GM10847 (cell line): ENCODE measurements around the gene PEDS1.

Experiments used
- POLR2A ChIP-seq: IDR thresholded peaks from 2 replicates; pipeline ENCODE4 v1.6.1; 2011; ENCODE audit not compliant: insufficient read length; ENCODE audit errors: extremely low read depth

Gene PEDS1

DNA sequence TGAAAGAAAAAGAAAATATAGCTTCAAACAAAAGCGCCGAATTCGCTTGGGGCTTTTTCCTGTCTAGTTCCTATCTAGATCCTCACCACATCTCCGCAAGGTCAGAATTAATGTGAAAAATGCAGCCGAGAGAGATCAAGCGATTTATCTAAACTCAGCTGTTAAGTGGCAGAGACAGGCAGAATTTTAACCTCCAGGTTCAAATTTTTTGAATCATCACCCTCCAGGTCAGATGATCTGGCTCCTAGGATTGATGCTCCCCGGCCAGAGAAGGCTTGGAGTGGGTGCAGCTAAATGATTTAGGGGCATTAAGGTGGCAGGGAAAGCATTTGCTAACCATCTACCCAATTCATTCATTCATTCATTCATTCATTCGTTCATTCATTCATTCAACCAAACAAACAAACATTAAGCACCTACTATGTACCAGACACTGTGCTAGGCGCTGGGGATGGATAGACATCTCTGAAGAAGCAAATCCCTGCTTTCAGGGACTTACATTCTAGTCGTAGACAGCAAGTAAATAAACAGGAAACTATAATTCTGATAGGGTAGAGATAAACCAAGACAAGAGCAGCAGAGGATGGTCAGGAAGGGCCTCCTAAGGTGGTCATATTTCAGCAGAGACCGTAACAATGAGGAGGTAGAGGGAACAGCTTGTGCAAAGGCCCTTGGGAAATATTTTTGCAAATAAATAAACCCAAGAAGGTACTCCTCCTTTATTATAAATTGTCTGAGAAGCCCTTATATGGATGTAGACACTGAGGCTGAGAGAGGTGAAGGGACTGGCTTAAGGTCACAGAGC, 39.9 kb downstream of the PEDS1 start:
- TF ChIP-seq POLR2A, result no peak

GRCh38 chr20:50112512-50113419, 40.8 kb downstream of the PEDS1 start, which contains the start of gene UBE2V1:
Gene UBE2V1 (minus strand): TSS chr20:50113150. CDS start chr20:50113128, 22 bp downstream.
- peak; percentile 89 for TF ChIP-seq POLR2A

- no peak for TF ChIP-seq POLR2A
Observed at GRCh38 chr20:50111829-50112495, 41.6 kb downstream of the PEDS1 start.

DNA sequence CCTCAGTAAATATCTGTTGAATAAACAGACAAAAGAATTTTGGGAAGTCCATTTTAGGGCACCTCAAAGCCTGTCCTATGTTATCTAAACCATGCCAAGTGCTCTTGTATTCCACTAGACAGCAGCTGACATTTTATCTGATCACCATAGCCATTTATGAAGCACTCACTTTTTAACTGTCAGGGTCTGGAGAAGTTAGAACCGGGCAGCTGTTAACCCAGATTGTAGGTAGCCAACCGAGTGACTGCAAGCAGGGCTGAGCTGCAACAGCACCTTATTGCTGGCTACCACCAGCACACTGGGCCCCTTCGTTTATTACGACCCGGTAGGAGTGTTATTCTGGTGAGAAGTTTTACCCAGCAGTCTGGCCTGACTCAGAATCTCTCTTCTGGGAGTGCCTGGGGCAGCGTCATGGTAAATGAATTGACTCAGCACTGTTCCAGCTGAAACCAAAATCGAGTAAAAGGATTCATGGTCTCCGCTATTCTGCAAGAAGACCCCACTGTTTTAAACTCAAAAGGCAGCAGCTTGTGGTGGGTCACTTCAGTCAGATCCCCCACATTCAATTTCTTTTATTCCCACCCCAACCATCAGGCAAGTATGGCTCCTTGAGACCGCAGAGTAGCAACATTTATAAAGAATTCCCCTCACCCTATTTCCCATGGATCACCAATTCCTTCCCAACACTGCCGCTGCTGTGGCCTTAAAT, 42.2 kb downstream of the PEDS1 start:
- no peak for TF ChIP-seq POLR2A

DNA sequence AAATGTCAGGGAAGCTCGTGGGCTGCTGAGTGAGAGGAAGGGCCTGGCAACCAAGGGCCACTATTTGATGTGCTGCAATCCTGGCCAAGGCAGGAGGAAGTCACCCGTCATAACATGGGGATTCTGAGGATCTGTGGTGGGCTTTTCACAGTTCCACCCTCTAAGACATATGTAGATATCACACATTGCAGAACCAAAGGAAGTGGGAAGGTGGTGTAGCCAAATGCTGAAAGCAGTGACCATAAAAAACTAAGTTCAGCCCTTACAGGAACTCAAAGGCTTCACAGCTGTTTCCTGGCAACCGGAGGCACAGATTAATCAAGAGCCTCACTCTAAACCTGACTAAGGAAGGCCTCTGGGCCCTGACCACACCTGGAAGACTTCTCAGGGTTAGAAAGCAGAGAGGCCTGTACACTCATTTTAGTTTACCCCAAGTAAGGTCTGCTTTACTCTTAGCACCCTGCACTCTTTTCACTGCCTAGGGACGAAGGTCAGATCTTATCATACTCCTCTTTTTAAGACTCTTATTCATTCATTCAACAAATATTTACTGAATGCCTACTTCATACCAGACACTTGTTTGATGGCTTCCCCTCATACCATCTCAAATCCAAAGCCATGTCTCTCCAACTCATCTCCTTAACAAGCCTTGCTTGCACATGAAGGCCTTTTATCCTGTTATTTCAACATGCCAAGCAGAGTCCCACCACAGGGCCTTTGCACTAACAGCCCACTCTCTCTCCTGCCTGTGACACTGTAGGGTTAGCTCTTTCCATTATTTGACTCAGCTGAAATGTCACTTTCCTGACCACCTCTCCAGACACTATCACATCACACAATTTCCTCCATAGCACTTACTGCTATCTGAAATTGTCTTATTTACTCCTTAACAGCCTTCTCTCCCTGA, 43.1 kb downstream of the PEDS1 start:
- no peak for TF ChIP-seq POLR2A

DNA sequence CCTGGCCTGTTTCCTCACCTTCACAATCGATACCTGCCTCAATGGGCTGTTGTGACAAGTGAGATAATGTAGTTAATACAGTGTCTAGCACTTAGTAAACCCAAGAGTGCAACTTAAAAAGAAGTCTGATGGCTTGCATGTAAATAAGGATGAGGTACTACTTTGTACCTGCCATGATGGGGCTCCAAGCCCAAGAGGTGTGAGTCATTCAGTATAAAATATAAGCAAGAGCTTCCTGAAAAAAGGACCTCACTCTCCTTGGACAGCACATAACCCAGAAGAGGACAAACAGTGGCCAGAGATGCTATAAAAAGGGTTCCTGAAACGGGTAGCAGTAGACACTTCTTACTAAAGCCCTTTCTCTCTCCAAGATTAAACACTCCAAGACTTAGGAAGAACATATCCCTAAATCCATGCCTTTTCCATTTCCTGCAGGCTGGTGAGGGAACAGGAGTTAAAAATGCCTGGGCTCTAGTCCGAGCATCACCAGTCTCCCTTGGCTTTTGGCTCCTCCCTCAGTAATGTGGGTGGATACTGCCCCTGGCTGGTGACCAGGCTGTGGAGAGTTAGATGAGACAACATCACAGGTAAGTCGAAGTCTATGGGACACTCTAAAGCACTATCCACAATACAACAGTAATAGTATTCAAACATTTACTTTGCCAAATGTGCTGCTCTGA, 44.8 kb downstream of the PEDS1 start:
- no peak for TF ChIP-seq POLR2A

DNA sequence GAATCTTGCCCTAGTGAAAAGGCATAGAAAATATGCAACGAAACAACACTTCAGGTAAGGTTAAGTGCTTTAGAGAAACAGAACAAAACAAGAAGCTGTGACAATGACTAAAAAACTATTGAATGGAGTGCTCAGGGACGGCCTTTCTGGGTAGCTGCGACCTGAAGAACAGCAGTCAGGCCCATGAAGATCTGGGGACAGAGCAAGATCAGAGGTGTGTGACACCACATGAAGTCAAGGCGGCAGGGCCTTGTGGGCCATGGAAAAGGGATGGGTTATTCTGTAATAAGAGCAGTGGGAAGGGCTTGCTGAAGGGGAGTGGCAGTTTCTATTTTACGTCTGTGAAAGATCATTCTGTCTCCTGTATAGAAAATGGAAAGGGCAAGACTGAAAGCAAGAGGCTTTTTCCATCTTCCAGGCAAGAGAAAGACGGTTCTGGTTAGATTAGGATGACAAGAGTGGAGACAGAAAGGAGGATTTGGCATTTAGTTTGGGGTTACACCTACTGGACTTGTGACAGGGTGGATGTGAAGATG, 45.7 kb downstream of the PEDS1 start:
- no peak for TF ChIP-seq POLR2A

DNA sequence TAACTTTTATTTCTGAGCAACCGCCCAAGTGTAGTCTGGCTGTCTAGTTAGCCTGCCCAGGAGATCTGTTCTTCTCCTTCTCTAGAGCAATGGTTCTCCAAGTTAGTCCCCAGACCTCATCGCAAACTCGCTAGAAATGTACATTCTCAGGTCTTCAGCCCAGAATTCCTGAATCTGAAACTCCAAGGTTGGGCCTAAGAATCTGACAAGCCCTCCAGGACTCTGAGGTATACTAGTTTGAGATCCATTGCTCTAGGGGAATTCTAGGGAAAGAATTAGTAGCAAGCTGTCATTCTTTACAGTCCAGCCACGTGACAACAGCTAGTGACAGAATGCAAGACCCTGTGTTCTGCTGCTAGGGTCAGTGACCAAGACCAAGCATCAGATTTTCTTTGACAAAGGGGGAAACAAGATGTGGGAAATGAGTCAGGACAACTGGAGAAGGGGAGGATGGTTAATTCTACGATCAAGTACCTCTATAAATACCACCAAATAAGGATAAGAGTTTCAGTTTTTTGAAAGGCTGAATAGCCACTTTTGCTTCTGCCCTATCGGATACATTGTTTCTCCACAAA, 46.4 kb downstream of the PEDS1 start:
- no peak for TF ChIP-seq POLR2A
